ENCODE results near the gene FIZ1.

The FIZ1 gene

DNA sequence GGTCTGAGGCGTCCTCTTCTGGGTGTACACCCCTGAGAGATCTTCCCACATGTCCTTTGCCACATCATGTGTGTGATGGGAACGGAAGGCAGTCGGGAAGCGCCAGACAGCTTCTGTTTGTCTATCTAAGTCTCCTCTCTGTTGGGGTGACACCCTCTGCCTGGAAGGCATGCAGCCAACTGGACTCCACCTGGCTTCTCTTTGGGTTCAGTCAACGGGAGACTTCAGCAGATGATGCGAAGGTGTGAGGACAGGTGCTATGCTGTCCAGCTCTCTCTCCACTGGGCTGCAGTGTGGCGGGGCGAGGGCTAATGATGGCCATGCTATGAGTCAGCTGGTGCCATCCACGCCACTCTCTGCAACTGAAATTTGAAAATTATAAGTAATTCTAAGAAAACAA, 39.6 kb downstream of the FIZ1 start:
- H3K27me3 ChIP-seq (ENCODE audit: insufficient read depth, poor library complexity, severe bottlenecking): no peaks in the 10 kb centered on the region
- H3K27ac ChIP-seq (replicated peaks): no peak overlapping the region
- H3K4me3 ChIP-seq (replicated peaks; ENCODE audit: insufficient read depth, low read length): no peak overlapping the region
- no peak for DNase-seq (ENCODE audit: low read depth in 1 of 2, low spot score in 1 of 2)
- TF ChIP-seq GABPA (IDR thresholded peaks at IDR 0.05; ENCODE audit: low read depth) (no peak), SPI1 (IDR thresholded peaks at IDR 0.05; ENCODE audit: borderline replicate concordance, low read depth) (no peak), POLR2AphosphoS5 (IDR thresholded peaks at IDR 0.05; ENCODE audit: low read depth) (no peak)
- TF ChIP-seq, protein P1, sequence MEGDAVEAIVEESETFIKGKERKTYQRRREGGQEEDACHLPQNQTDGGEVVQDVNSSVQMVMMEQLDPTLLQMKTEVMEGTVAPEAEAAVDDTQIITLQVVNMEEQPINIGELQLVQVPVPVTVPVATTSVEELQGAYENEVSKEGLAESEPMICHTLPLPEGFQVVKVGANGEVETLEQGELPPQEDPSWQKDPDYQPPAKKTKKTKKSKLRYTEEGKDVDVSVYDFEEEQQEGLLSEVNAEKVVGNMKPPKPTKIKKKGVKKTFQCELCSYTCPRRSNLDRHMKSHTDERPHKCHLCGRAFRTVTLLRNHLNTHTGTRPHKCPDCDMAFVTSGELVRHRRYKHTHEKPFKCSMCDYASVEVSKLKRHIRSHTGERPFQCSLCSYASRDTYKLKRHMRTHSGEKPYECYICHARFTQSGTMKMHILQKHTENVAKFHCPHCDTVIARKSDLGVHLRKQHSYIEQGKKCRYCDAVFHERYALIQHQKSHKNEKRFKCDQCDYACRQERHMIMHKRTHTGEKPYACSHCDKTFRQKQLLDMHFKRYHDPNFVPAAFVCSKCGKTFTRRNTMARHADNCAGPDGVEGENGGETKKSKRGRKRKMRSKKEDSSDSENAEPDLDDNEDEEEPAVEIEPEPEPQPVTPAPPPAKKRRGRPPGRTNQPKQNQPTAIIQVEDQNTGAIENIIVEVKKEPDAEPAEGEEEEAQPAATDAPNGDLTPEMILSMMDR (IDR thresholded peaks at IDR 0.05; ENCODE audit: insufficient read depth, low read length): no peak
- TF ChIP-seq, protein P2, sequence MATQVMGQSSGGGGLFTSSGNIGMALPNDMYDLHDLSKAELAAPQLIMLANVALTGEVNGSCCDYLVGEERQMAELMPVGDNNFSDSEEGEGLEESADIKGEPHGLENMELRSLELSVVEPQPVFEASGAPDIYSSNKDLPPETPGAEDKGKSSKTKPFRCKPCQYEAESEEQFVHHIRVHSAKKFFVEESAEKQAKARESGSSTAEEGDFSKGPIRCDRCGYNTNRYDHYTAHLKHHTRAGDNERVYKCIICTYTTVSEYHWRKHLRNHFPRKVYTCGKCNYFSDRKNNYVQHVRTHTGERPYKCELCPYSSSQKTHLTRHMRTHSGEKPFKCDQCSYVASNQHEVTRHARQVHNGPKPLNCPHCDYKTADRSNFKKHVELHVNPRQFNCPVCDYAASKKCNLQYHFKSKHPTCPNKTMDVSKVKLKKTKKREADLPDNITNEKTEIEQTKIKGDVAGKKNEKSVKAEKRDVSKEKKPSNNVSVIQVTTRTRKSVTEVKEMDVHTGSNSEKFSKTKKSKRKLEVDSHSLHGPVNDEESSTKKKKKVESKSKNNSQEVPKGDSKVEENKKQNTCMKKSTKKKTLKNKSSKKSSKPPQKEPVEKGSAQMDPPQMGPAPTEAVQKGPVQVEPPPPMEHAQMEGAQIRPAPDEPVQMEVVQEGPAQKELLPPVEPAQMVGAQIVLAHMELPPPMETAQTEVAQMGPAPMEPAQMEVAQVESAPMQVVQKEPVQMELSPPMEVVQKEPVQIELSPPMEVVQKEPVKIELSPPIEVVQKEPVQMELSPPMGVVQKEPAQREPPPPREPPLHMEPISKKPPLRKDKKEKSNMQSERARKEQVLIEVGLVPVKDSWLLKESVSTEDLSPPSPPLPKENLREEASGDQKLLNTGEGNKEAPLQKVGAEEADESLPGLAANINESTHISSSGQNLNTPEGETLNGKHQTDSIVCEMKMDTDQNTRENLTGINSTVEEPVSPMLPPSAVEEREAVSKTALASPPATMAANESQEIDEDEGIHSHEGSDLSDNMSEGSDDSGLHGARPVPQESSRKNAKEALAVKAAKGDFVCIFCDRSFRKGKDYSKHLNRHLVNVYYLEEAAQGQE (IDR thresholded peaks at IDR 0.05; ENCODE audit: insufficient replicate concordance, low read depth): no peak

DNA sequence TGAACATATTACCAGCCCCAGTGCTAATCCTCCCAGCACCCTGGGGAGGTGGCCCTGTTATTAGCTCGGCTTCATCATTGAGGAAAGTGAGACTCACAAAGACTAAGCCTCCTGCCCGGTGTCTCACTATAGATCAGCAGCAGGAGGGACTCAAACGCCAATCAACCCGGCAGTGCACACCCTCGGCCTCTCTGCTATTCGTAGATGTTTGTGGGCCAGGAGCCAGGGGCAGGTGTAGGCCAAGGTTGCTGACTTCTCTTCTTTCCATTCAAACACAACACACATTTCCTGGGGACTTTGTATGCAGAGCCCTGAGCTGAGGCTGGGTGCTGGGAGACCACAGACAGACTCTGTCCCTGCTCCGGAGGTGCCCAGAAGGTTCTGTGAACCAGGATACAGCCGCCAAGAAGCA, 44.6 kb downstream of the FIZ1 start:
- TF ChIP-seq GABPA (IDR thresholded peaks at IDR 0.05; ENCODE audit: low read depth) (no peak), POLR2AphosphoS5 (IDR thresholded peaks at IDR 0.05; ENCODE audit: low read depth) (no peak), SPI1 (IDR thresholded peaks at IDR 0.05; ENCODE audit: borderline replicate concordance, low read depth) (no peak)
- TF ChIP-seq, protein P2 (IDR thresholded peaks at IDR 0.05; ENCODE audit: insufficient replicate concordance, low read depth): no peak
- TF ChIP-seq, protein P1 (IDR thresholded peaks at IDR 0.05; ENCODE audit: insufficient read depth, low read length): no peak
- no peak for DNase-seq (ENCODE audit: low read depth in 1 of 2, low spot score in 1 of 2)
- no peak overlapping the region for H3K4me3 ChIP-seq (replicated peaks; ENCODE audit: insufficient read depth, low read length)
- peaks cover 2% of the 10 kb centered on the region for H3K27me3 ChIP-seq (ENCODE audit: insufficient read depth, poor library complexity, severe bottlenecking)
- no peak overlapping the region for H3K27ac ChIP-seq (replicated peaks)

DNA sequence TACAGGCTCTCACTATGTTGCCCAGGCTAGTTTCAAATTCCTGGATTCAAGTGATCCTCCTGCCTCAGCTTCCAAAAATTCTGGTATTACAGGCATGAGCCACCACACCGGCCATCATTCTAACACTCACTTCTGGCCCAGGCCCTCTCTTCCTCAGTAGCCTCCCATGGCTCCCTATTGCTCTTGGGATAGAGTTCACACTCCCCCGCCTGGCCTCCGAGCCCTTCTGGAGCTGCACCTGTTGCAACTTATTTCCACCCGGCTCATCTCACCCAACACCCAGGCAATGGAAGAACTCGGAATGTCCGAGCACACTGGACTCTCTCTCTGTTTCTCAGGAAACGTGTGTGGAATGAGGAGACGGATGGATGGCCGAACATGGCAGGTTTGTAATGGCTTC, 45.0 kb downstream of the FIZ1 start:
- Histone ChIP-seq H3K27ac (replicated peaks) (no peak overlapping the region), H3K4me3 (replicated peaks; ENCODE audit: insufficient read depth, low read length) (no peak overlapping the region), H3K27me3 (ENCODE audit: insufficient read depth, poor library complexity, severe bottlenecking) (peaks cover 3% of the 10 kb centered on the region)
- no peak for TF ChIP-seq GABPA (IDR thresholded peaks at IDR 0.05; ENCODE audit: low read depth)
- no peak for DNase-seq (ENCODE audit: low read depth in 1 of 2, low spot score in 1 of 2)

DNA sequence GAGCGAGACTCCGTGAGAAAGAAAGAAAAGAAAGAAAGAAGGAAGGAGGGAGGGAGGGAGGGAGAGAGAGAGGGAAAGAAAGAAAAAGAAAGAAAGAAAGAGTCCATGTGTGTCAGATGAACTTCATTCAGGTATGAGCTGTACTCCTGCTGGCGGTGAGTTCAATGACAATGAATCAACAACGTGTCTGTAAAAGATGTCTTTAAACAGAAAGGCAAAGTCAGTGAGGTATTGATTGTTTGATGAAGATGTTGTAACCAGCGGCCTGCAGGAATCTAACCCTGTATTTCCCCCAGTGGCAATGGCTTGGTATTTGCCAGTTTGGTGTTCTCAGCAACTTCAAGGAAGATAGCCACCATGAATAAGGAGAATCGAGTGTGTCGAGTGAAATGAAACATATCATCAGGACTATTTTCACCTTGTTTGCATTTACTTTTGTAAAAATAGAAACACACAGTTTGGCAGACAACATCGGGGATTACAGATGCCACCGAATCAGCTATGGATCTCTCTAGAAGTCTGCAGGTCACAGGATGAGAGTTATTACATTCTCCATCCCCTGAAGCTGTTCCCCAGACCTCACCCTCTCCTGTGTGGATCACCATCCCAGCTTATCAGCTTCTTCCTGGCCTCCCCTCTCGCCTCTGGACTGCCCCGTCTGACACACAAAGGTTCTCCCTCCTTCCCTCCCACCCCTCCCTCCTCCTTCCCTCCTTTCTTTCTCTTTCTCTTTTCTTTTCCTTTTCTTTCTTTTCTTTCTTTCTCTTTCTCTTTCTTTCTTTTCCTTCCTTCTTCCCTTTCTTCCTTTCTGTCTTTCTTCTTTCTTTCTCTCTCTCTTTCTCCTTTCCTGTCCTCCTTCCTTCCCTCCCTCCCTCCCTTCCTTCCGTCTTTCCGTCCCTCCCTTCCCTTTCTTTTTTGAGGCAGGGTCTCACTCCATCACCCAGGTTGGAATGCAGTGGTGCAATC, 45.8 kb downstream of the FIZ1 start:
- DNase-seq (ENCODE audit: low read depth in 1 of 2, low spot score in 1 of 2): no peak
- no peak overlapping the region for H3K27ac ChIP-seq (replicated peaks)
- no peak overlapping the region for H3K4me3 ChIP-seq (replicated peaks; ENCODE audit: insufficient read depth, low read length)
- peaks cover 3% of the 10 kb centered on the region for H3K27me3 ChIP-seq (ENCODE audit: insufficient read depth, poor library complexity, severe bottlenecking)
- TF ChIP-seq, protein P1 (IDR thresholded peaks at IDR 0.05; ENCODE audit: insufficient read depth, low read length): no peak
- TF ChIP-seq, protein P2 (IDR thresholded peaks at IDR 0.05; ENCODE audit: insufficient replicate concordance, low read depth): no peak
- TF ChIP-seq POLR2AphosphoS5 (IDR thresholded peaks at IDR 0.05; ENCODE audit: low read depth): no peak
- TF ChIP-seq SPI1 (IDR thresholded peaks at IDR 0.05; ENCODE audit: borderline replicate concordance, low read depth): no peak
